Erythroblast (primary cell): ENCODE measurements around the gene PARL.

Experiments
- GATA1 ChIP-seq: IDR thresholded peaks from 2 replicates; pipeline ENCODE4 v1.6.1; 2011; ENCODE audit warnings: low read depth, mild to moderate bottlenecking, control low read depth, low read length, moderate library complexity
- POLR2A ChIP-seq: IDR thresholded peaks from 2 replicates; pipeline ENCODE4 v1.6.1; 2011; ENCODE audit warnings: mild to moderate bottlenecking, low read length

GRCh38 chr3:183909030-183909600, 24.4 kb upstream of the PARL start:
- no peak for TF ChIP-seq POLR2A
- TF ChIP-seq GATA1, result no peak
